ENCODE results near the gene PRMT1.

DNA sequence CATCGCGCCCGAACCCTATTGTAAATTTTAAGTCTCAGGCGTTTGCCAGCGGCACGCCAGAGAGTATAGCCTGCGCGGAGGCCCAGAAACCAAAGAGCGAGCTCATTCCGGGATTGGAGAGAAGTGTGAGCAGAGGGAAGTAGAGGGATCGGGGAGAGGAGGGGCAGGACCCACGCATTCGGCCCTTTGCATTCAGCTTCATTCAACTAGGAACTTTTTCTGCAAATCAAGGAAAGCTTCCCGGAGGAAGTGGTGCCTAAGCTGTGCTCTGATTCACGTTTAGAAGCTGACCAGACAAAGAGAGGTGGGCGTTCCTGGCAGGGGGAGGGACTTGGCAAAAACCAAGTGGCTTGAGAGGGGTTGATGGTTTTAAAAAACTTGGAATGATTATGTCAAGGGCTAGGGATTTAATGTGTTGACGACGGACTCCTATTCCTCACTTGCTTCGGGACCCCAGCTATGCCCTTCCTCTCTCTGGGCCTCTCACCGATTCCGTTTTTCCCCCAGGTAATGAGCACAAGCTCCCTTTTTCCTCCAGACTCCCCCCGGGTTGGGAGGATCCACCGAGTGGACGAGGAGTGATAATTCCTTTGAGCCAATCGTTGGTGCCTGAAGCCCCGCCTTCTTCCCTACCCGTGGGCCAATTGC lies 811 bp upstream of the PRMT1 start:
- TF ChIP-seq, protein P1, sequence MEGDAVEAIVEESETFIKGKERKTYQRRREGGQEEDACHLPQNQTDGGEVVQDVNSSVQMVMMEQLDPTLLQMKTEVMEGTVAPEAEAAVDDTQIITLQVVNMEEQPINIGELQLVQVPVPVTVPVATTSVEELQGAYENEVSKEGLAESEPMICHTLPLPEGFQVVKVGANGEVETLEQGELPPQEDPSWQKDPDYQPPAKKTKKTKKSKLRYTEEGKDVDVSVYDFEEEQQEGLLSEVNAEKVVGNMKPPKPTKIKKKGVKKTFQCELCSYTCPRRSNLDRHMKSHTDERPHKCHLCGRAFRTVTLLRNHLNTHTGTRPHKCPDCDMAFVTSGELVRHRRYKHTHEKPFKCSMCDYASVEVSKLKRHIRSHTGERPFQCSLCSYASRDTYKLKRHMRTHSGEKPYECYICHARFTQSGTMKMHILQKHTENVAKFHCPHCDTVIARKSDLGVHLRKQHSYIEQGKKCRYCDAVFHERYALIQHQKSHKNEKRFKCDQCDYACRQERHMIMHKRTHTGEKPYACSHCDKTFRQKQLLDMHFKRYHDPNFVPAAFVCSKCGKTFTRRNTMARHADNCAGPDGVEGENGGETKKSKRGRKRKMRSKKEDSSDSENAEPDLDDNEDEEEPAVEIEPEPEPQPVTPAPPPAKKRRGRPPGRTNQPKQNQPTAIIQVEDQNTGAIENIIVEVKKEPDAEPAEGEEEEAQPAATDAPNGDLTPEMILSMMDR (IDR thresholded peaks at IDR 0.05) = no peak
- TF ChIP-seq POLR2A (IDR thresholded peaks at IDR 0.05) = peak in 2 of 3 donors; percentile 48 to 50
